Mesenchymal stem cell (in vitro differentiated cells and primary cell): Measurements from ENCODE around the gene GRHL1.

Experiments used
- DNase-seq: peaks from one replicate; pipeline ENCODE4 v3.0.0-alpha.2; 2013
- H2AFZ ChIP-seq: one replicate; pipeline ENCODE4 v1.6.1; 2013; ENCODE audit warnings: low read depth, mild to moderate bottlenecking, control low read depth, inconsistent platforms, low read length, moderate library complexity
- H2AK5ac ChIP-seq: 2 replicates; pipeline ENCODE4 v1.6.1; 2013; ENCODE audit warnings: low read length, moderate library complexity, mild to moderate bottlenecking, inconsistent platforms; ENCODE audit not compliant: severe bottlenecking
- H2BK120ac ChIP-seq: one replicate; pipeline ENCODE4 v1.6.1; 2013; ENCODE audit warnings: low read depth, mild to moderate bottlenecking, inconsistent platforms, low read length, moderate library complexity
- H2BK12ac ChIP-seq, 2 experiments: one replicate each; pipeline ENCODE4 v1.6.1; 2013; ENCODE audit warnings: inconsistent platforms in 2 of 2, low read length in 2 of 2, mild to moderate bottlenecking in 2 of 2, moderate library complexity in 2 of 2, control low read depth in 1 of 2
- H2BK15ac ChIP-seq: one replicate; pipeline ENCODE4 v1.6.1; 2013; ENCODE audit warnings: mild to moderate bottlenecking, low read depth, inconsistent platforms; ENCODE audit not compliant: poor library complexity, severe bottlenecking
- H2BK5ac ChIP-seq: 2 replicates; pipeline ENCODE4 v1.6.1; 2013; ENCODE audit warnings: low read depth, mild to moderate bottlenecking, low read length, control low read depth, inconsistent platforms; ENCODE audit not compliant: poor library complexity, severe bottlenecking
- H3K14ac ChIP-seq, 2 experiments: one replicate each; pipeline ENCODE4 v1.6.1; 2013; ENCODE audit warnings: inconsistent platforms in 2 of 2, low read length in 2 of 2, control low read depth in 1 of 2, mild to moderate bottlenecking in 1 of 2, moderate library complexity in 1 of 2
- H3K18ac ChIP-seq, 2 experiments: one replicate each; pipeline ENCODE4 v1.6.1; 2013; ENCODE audit warnings: inconsistent platforms in 2 of 2, low read length in 2 of 2, control low read depth in 1 of 2, low read depth in 1 of 2, mild to moderate bottlenecking in 1 of 2
- H3K23ac ChIP-seq, 2 experiments: one replicate each; pipeline ENCODE4 v1.6.1; 2013; ENCODE audit warnings: inconsistent platforms in 2 of 2, low read length in 2 of 2, mild to moderate bottlenecking in 2 of 2, moderate library complexity in 2 of 2, control low read depth in 1 of 2
- H3K27ac ChIP-seq: 2 replicates; pipeline ENCODE4 v1.5.1; 2013; ENCODE audit warnings: mild to moderate bottlenecking, moderate library complexity, low read length, control low read depth, inconsistent platforms; ENCODE audit not compliant: poor library complexity, severe bottlenecking
- H3K27me3 ChIP-seq, 2 experiments: 2 replicates each; pipeline versions ENCODE4 v1.6.1 to v1.7.0; 2013; ENCODE audit warnings: low read length in 2 of 2, mild to moderate bottlenecking in 2 of 2, moderate library complexity in 2 of 2, control low read depth in 1 of 2, inconsistent platforms in 1 of 2; ENCODE audit not compliant: control insufficient read depth in 1 of 2, insufficient read depth in 1 of 2
- H3K36me3 ChIP-seq, 2 experiments: 2 replicates each; pipeline versions ENCODE4 v1.6.1 to v1.7.0; 2013; ENCODE audit warnings: low read length in 2 of 2, control low read depth in 1 of 2, inconsistent platforms in 1 of 2, low read depth in 1 of 2, mild to moderate bottlenecking in 1 of 2; ENCODE audit not compliant: insufficient read depth in 2 of 2, control insufficient read depth in 1 of 2
- H3K4ac ChIP-seq, 2 experiments: one replicate each; pipeline ENCODE4 v1.6.1; 2013; ENCODE audit warnings: inconsistent platforms in 2 of 2, low read length in 2 of 2, mild to moderate bottlenecking in 2 of 2, moderate library complexity in 2 of 2, control low read depth in 1 of 2, low read depth in 1 of 2
- H3K4me1 ChIP-seq: 2 replicates; pipeline ENCODE4 v1.6.1; 2013; ENCODE audit warnings: low read depth, low read length, control low read depth; ENCODE audit not compliant: control insufficient read depth, insufficient read depth
- H3K4me2 ChIP-seq: 2 replicates; pipeline ENCODE4 v1.6.1; 2013; ENCODE audit warnings: low read length, mild to moderate bottlenecking, inconsistent platforms; ENCODE audit not compliant: poor library complexity, severe bottlenecking
- H3K4me3 ChIP-seq, 2 experiments: 2 replicates each; pipeline versions ENCODE4 v1.5.1 to v1.7.0; 2013; ENCODE audit warnings: low read length in 2 of 2, mild to moderate bottlenecking in 2 of 2, control low read depth in 1 of 2, low read depth in 1 of 2; ENCODE audit not compliant: insufficient read depth in 1 of 2
- H3K79me1 ChIP-seq: replicated peaks from 2 replicates; pipeline ENCODE4 v1.6.1; 2013; ENCODE audit warnings: mild to moderate bottlenecking, control low read depth, low read length, inconsistent platforms; ENCODE audit not compliant: poor library complexity, severe bottlenecking
- H3K9ac ChIP-seq: 2 replicates; pipeline ENCODE4 v1.7.0; 2013; ENCODE audit warnings: mild to moderate bottlenecking, low read length, moderate library complexity
- H3K9me3 ChIP-seq: 2 replicates; pipeline ENCODE4 v1.7.0; 2013; ENCODE audit warnings: mild to moderate bottlenecking, low read length; ENCODE audit not compliant: control insufficient read depth
- H4K8ac ChIP-seq: one replicate; pipeline ENCODE4 v1.6.1; 2013; ENCODE audit warnings: inconsistent platforms, mild to moderate bottlenecking, low read length, moderate library complexity
- H4K91ac ChIP-seq: one replicate; pipeline ENCODE4 v1.6.1; 2013; ENCODE audit warnings: mild to moderate bottlenecking, low read length, inconsistent platforms
- WGBS: methylation state at CpG from one replicate; pipeline ENCODE4 v1.1.7; 2013; ENCODE audit warnings: mixed read lengths; 5-methylcytosine and 5-hydroxymethylcytosine counted together

GRHL1 gene

GRCh38 chr2:9965119-9965822, 13.8 kb downstream of the GRHL1 start:
- no peaks in the 10 kb centered on the region for H3K4me1 ChIP-seq
- H3K4ac ChIP-seq = no peak overlapping the region
- H2AK5ac ChIP-seq = no peak overlapping the region
- no peak overlapping the region for H2BK12ac ChIP-seq
- H3K23ac ChIP-seq = no peak overlapping the region
- H3K27me3 ChIP-seq = no peaks in the 10 kb centered on the region
- no peak for DNase-seq
- H3K14ac ChIP-seq = no peak overlapping the region
- H3K27ac ChIP-seq = no peak overlapping the region
- H3K79me1 ChIP-seq = no peaks in the 10 kb centered on the region
- H4K91ac ChIP-seq = no peak overlapping the region
- H2BK15ac ChIP-seq = no peak overlapping the region
- H4K8ac ChIP-seq = no peak overlapping the region
- no peak overlapping the region for H3K9ac ChIP-seq
- H3K36me3 ChIP-seq = no peaks in the 10 kb centered on the region
- WGBS = 97% methylated on average over 8 of the region's 8 CpGs
- H3K4me3 ChIP-seq = no peak overlapping the region
- no peak overlapping the region for H3K4me2 ChIP-seq
- H2BK5ac ChIP-seq = no peak overlapping the region
- H2AFZ ChIP-seq = no peak overlapping the region
- no peak overlapping the region for H3K18ac ChIP-seq
- no peak overlapping the region for H2BK120ac ChIP-seq
- H3K9me3 ChIP-seq = no peaks in the 10 kb centered on the region

GRCh38 chr2:9966491-9967022, 15.1 kb downstream of the GRHL1 start:
- Histone ChIP-seq H2AK5ac (no peak overlapping the region), H2BK12ac (no peak overlapping the region), H3K18ac (no peak overlapping the region), H3K27ac (no peak overlapping the region), H2AFZ (no peak overlapping the region), H4K8ac (no peak overlapping the region), H3K23ac (no peak overlapping the region), H3K36me3 (no peaks in the 10 kb centered on the region), H4K91ac (no peak overlapping the region), H2BK120ac (no peak overlapping the region), H3K4me3 (no peak overlapping the region), H3K4me2 (no peak overlapping the region), H2BK5ac (no peak overlapping the region), H3K9ac (no peak overlapping the region), H3K27me3 (no peaks in the 10 kb centered on the region), H3K79me1 (no peaks in the 10 kb centered on the region), H3K14ac (no peak overlapping the region), H2BK15ac (no peak overlapping the region), H3K4ac (no peak overlapping the region), H3K4me1 (no peaks in the 10 kb centered on the region), H3K9me3 (no peaks in the 10 kb centered on the region)
- DNase-seq = no peak
- WGBS = 89% methylated on average over 2 of the region's 3 CpGs

- H2AFZ ChIP-seq = no peak overlapping the region
- no peak overlapping the region for H3K18ac ChIP-seq
These were observed 15.7 kb downstream of the GRHL1 start for GRCh38 chr2:9967053-9967775.

More at GRCh38 chr2:9967053-9967775, 15.7 kb downstream of the GRHL1 start:
- no peak overlapping the region for H4K8ac ChIP-seq
- no peak overlapping the region for H2BK120ac ChIP-seq
- H2BK12ac ChIP-seq = no peak overlapping the region
- H3K79me1 ChIP-seq = no peaks in the 10 kb centered on the region
- H2AK5ac ChIP-seq = no peak overlapping the region
- no peaks in the 10 kb centered on the region for H3K9me3 ChIP-seq
- no peaks in the 10 kb centered on the region for H3K27me3 ChIP-seq
- no peaks in the 10 kb centered on the region for H3K36me3 ChIP-seq
- H2BK5ac ChIP-seq = no peak overlapping the region
- no peak overlapping the region for H4K91ac ChIP-seq
- no peak overlapping the region for H3K4ac ChIP-seq
- H2BK15ac ChIP-seq = peak overlapping the region; percentile 60
- 94% methylated on average over 11 of the region's 11 CpGs for WGBS
- no peak overlapping the region for H3K14ac ChIP-seq
- H3K9ac ChIP-seq = peak overlapping the region; percentile 23
- no peak overlapping the region for H3K4me2 ChIP-seq
- H3K27ac ChIP-seq = no peak overlapping the region
- H3K4me1 ChIP-seq = no peaks in the 10 kb centered on the region
- no peak for DNase-seq
- H3K23ac ChIP-seq = no peak overlapping the region
- H3K4me3 ChIP-seq = no peak overlapping the region
